ENCODE results near the gene LMTK2.

Gene LMTK2

DNA sequence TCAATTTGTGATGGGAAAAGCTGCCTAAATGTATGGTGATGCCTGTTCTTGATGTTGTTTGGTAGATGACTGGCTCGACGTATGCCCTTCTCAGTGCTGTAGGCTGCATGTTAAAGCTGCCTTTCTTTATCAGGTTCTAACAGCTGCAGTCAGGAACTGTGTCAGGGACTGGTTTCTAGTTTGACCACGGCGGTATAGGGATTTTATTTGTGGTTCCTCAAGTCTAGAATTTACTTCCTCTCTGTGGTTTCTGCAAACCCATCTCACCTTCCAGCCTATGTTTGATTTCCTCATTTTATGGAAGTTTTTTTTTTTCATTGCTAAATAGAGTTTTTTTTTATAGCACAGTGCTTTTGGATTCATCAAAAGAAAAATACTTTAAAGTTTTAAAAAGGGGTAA lies 26.5 kb downstream of the LMTK2 start:
- H3K27ac ChIP-seq: no peak overlapping the region
- TF ChIP-seq, protein P1, sequence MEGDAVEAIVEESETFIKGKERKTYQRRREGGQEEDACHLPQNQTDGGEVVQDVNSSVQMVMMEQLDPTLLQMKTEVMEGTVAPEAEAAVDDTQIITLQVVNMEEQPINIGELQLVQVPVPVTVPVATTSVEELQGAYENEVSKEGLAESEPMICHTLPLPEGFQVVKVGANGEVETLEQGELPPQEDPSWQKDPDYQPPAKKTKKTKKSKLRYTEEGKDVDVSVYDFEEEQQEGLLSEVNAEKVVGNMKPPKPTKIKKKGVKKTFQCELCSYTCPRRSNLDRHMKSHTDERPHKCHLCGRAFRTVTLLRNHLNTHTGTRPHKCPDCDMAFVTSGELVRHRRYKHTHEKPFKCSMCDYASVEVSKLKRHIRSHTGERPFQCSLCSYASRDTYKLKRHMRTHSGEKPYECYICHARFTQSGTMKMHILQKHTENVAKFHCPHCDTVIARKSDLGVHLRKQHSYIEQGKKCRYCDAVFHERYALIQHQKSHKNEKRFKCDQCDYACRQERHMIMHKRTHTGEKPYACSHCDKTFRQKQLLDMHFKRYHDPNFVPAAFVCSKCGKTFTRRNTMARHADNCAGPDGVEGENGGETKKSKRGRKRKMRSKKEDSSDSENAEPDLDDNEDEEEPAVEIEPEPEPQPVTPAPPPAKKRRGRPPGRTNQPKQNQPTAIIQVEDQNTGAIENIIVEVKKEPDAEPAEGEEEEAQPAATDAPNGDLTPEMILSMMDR (conservative IDR thresholded peaks at IDR 0.05): no peak
- TF ChIP-seq ZFX (IDR thresholded peaks at IDR 0.05): no peak

DNA sequence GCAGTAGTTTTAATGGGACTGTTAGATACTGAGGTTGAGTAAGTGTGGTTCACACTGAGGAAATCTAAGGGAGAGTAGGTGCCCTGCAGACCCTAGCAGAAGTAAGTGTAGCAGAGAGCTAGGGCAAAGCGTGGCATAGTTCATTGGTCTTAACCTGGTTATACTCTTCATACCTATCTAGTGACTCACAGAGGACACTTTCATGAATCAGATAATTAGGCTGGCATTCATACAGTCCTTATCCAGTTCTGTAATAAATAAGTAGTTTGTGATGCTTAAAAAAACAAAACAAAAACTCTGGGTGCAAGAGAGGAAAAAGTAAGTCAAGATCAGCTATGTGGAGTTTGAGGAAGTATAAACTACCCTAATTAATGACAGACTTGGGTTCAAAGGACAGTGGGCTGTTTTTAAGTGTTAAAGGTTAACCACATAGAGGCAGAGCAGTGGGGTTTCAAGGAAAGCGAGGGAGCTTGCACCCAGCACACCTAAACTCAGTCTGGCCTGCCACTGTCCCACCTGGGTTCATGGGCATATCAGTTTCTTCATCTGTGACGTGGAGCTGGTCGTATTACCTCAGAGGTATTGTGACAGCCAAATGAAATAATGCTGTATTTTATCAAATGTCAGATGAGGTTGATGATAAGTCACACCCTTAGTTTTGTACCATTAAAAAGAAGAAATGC lies 27.1 kb downstream of the LMTK2 start:
- TF ChIP-seq ZFX (IDR thresholded peaks at IDR 0.05): no peak
- TF ChIP-seq, protein P1 (conservative IDR thresholded peaks at IDR 0.05): no peak
- H3K27ac ChIP-seq: no peak overlapping the region

DNA sequence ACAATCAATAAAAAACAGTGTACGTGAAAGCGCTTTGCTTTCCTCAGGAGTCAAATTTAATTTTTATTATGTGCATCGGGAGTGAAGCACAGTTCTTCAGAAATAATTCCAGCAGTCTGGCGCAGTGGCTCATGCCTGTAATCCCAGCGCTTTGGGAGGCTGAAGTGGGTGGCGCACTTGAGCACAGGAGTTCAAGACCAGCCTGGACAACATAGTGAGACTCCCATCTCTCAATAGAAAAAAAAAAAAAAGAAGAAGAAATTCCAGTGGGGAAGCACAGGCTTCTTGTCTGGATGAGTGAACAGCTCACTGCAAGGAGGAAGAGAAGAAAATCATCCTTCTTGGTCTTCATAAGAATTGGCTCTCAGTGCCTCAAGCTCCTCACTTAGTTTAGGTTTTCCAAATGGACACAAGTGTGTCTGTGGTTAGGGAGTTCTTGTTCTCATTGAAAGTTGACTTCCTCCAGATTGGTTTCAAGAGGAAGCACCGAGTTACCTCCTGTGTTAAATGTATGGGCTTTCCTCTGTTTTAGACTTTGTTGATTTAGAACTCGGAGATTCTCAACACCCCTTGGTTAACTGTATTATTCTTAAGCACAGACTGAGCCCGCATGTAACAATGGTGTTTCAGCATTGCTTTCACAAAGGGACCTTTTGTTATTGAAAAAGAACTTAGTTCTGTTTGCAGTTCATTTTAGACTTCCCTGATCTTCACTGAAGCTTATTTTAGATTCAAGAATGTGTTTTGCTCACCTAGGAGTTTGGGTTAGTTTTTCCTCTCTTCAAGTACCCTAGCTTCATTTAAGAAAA lies 28.0 kb downstream of the LMTK2 start:
- H3K27ac ChIP-seq: no peak overlapping the region

DNA sequence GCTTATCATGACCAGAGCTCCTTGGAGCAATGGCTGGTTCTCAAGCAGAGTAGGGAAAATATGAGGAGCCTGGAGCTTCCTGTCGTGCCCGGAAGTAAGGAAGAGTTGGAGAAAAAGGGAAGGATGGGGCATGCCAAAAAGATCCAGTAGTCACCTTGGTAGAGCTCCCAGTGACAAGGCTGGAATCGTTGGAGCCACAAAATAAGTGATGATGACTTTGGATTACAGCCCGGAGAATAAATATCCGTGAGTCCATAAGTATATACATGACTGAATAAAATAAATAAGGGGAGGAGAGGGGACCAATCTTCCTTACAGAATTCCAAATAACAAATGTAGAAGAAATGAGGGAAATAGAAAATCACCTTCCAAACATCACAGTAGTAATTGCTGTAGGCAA lies 29.3 kb downstream of the LMTK2 start:
- H3K27ac ChIP-seq: peak overlapping the region; percentile 79
- TF ChIP-seq ZFX (IDR thresholded peaks at IDR 0.05): no peak
- TF ChIP-seq, protein P1 (conservative IDR thresholded peaks at IDR 0.05): no peak

More for the DNA sequence above, 28.0 kb downstream of the LMTK2 start:
- TF ChIP-seq, protein P1 (conservative IDR thresholded peaks at IDR 0.05): no peak
- TF ChIP-seq ZFX (IDR thresholded peaks at IDR 0.05): no peak

DNA sequence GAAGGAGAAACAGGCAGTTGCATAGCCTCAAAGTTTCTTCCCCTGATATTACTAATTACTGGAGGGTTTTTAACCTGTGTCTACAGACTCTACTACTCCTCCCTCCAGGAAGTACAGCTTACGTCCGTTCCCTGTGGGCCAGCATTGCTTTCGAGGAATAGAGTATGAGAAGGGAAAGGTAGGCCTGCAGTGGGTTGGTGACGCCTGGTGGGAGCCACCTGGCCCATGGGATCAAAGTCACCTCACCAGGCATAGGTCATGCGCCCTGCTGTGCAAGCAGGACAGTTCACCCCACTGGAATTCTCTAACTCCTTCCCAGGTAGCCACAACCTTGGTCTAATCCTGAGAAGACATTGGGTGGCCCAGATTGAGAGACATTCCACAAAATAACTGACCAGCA lies 29.8 kb downstream of the LMTK2 start:
- no peak for TF ChIP-seq ZFX (IDR thresholded peaks at IDR 0.05)
- TF ChIP-seq, protein P1 (conservative IDR thresholded peaks at IDR 0.05): no peak
- peak overlapping the region; percentile 79 for H3K27ac ChIP-seq

GRCh38 chr7:98137134-98137825 lies 30.6 kb downstream of the LMTK2 start:
- H3K27ac ChIP-seq: peak overlapping the region; percentile 32; the same call in 1 of the 2 replicates
- TF ChIP-seq, protein P1 (conservative IDR thresholded peaks at IDR 0.05): peak; percentile 52
- TF ChIP-seq ZFX (IDR thresholded peaks at IDR 0.05): no peak

DNA sequence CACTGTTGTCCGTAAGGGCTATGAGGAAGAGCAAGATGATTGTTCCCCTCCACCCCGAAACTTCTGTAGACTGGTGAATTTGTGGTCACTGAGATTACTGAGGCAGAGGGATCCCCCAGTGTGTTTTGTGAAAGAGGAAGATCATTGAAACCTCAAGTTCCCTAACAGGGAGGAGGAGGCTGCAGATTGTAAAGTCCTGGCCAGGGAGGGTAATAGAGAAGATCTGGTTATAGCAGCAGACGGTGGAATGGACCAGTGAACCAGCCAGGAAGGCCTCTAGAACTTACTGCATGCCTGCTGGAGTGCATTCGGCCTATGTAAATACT lies 31.1 kb downstream of the LMTK2 start:
- TF ChIP-seq, protein P1 (conservative IDR thresholded peaks at IDR 0.05): no peak
- TF ChIP-seq ZFX (IDR thresholded peaks at IDR 0.05): no peak
- H3K27ac ChIP-seq: peak overlapping the region; percentile 32; the same call in 1 of the 2 replicates

Data from C4-2B (cell line).